NK-92 (cell line): ENCODE results near the gene KRTAP25-1.

Source experiments
- DNase-seq: peaks from one replicate; lab custom pipeline; 2025; ENCODE audit not compliant: unreplicated experiment; lab: John Stamatoyannopoulos, UW

Gene KRTAP25-1

GRCh38 chr21:30249936-30250335 lies 39.4 kb downstream of the KRTAP25-1 start:
- DNase-seq: no peak

GRCh38 chr21:30248844-30249243 lies 40.5 kb downstream of the KRTAP25-1 start:
- DNase-seq: no peak

GRCh38 chr21:30245061-30245460 lies 44.3 kb downstream of the KRTAP25-1 start:
- DNase-seq: no peak

GRCh38 chr21:30243691-30244090 lies 45.6 kb downstream of the KRTAP25-1 start:
- no peak for DNase-seq

GRCh38 chr21:30240661-30241060 lies 48.7 kb downstream of the KRTAP25-1 start:
- DNase-seq: no peak
